Stomach smooth muscle (tissue), 2 donors: Measurements from ENCODE around the gene KRTAP4-2.
"Not testable (repeated sequence)": the region's sequence is repeated elsewhere in the genome, so short reads cannot be mapped to it uniquely, and the experiment has no call there.

Experiments used
- H3K27ac ChIP-seq: one replicate; pipeline ENCODE4 v1.7.0; 2013; ENCODE audit warnings: mild to moderate bottlenecking, low read length, inconsistent platforms
- H3K27me3 ChIP-seq, 2 donors: one replicate each; pipeline ENCODE4 v1.7.0; 2013; ENCODE audit warnings: low read length in 2 of 2; ENCODE audit not compliant: insufficient read depth in 2 of 2, control insufficient read depth in 1 of 2
- H3K36me3 ChIP-seq, 2 donors: one replicate each; pipeline ENCODE4 v1.7.0; 2013; ENCODE audit warnings: low read length in 2 of 2; ENCODE audit not compliant: control insufficient read depth in 2 of 2, insufficient read depth in 2 of 2
- H3K4me1 ChIP-seq: one replicate; pipeline ENCODE4 v1.7.0; 2013; ENCODE audit warnings: low read length; ENCODE audit not compliant: control insufficient read depth, insufficient read depth
- H3K4me3 ChIP-seq, 2 donors: one replicate each; pipeline ENCODE4 v1.7.0; 2013; ENCODE audit warnings: low read length in 2 of 2
- H3K9ac ChIP-seq, 2 donors: one replicate each; pipeline ENCODE4 v1.7.0; 2013; ENCODE audit warnings: low read length in 2 of 2, mild to moderate bottlenecking in 1 of 2
- H3K9me3 ChIP-seq, 2 donors: one replicate each; pipeline ENCODE4 v1.7.0; 2013; ENCODE audit warnings: low read length in 2 of 2; ENCODE audit not compliant: control insufficient read depth in 2 of 2
- donor health status: healthy.
- donor health status: Pancreatic carcinoma.

The KRTAP4-2 gene

DNA sequence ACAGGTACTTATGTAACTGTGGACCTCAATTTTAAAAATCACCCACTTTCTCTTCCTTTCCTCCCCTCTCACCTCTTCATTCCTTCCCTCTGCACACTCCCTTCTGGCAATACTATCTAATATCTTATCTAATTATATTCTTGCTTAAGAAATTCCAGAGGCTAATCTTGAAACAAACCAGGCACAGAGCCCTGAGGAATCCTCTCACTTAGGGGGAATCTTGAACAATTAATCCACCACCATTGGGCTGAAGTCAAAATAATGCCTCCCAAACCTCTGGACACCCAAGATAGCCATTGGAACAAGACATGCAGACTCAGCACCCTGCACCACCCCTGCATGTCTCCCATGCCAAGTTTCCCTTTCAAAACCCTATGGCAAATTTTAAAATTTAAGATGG lies 36.7 kb downstream of the KRTAP4-2 start:
- Histone ChIP-seq H3K27me3 (peaks cover 0 to 3% of the 10 kb centered on the region in 2 donors), H3K27ac (no peak overlapping the region), H3K9me3 (peaks cover 4 to 13% of the 10 kb centered on the region in 2 donors), H3K4me1 (no peaks in the 10 kb centered on the region), H3K9ac (no peak overlapping the region), H3K36me3 (no peaks in the 10 kb centered on the region), H3K4me3 (no peak overlapping the region)

DNA sequence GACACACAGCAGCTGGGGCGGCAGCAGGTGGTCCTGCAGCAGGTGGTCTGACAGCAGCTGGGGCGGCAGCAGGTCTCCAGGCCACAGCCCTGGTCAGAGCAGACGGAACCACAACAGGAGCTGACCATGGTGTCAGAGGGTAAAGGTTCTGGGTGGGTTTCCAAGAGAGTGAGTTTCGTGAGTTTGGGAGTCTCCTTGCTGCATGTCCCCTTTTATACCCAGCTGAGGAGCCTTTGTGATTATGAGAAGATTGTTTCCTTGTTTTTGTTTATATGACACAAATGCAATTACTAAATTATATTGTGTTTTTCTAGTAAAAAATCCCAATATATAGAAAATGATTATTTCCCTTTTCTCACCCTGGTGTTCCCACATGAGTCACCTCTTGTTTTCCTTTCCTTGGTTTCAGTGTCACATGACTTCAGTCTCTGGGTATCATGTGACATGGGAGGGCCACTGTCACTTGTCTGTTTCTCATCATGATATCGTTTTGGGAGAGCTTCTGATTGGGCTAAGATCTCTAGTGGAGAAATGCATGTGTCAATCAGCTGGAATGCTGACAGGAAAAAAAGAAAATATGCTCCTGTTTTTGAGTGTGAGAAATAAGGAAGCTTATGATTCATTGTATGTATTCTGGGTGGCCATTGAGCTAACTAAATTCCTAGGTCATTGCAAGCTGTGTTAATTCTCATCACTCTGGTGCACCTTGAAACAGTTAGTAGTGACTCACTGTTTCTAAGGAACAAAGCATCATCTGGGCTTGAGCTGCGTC lies 37.5 kb downstream of the KRTAP4-2 start, which contains the start of gene KRTAP4-6:
Gene KRTAP4-6, minus strand, starts transcription at position 185 of the 772 bp plus-strand sequence. Its CDS starts 57 bp downstream, at position 128.
- H3K27me3 ChIP-seq: peaks cover 0 to 3% of the 10 kb centered on the region in 2 donors
- H3K27ac ChIP-seq: no peak within 1 kb of the TSS
- no peak within 1 kb of the TSS for H3K4me3 ChIP-seq
- no peaks in the 10 kb centered on the region for H3K4me1 ChIP-seq
- no peak within 1 kb of the TSS for H3K9ac ChIP-seq
- no peaks in the 10 kb centered on the region for H3K36me3 ChIP-seq
- H3K9me3 ChIP-seq: peaks cover 4 to 13% of the 10 kb centered on the region in 2 donors

DNA sequence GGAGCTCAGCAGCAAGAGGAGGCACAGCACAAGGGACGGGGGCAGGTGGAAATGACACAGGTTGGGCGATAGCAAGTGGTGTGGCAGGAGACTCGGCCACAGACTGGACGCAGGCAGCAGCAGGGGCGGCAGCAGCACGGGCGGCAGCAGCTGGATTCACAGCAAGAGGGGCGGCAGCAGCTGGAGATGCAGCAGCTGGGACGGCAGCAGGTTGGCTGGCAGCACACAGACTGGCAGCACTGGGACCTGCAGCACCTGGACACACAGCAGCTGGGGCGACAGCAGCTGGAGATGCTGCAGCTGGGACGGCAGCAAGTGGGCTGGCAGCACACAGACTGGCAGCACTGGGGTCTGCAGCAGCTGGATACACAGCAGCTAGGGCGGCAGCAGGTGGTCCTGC lies 38.2 kb downstream of the KRTAP4-2 start:
- peaks cover 4 to 13% of the 10 kb centered on the region in 2 donors for H3K9me3 ChIP-seq
- H3K4me3 ChIP-seq, H3K27ac ChIP-seq, H3K4me1 ChIP-seq, H3K27me3 ChIP-seq, H3K36me3 ChIP-seq, H3K9ac ChIP-seq: not testable (repeated sequence)

DNA sequence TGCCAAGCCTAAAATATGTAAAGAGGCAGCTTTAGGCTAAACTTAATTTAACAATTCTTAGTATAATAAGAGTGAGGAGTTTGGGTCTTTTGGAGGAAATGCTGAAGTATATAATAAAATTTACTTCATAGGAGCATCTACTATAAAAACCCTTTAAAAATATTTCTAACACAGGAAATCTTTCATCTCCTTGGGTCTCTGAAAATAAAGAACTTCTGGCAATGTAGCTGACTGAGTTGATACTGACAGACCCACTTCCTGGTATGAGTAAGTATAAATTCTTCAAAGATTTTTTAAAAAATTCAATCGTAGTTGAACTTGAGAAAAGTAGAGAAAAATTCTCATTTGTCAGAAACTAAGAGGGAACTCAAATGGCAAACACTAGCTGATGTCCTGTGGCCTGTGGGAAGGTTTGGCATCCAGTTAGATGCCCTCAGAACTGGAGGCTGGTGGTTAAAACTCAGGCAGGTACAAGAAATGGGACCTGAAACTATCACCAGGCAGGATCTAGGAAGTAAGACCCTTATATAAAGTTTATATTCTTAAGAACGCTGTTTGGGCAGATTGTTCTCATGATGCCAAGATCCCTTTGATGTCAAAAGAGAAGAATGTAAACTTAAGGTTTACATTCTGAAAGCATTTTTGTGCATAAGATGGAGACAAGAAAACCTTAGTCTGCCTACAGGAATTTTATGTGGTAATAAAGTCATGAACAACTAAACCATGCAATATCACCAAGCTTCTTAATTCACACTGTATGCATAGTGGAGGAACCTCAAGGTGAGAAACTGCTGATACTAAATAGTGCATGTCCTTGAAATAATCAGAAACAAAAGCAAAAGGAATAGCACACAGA lies 43.9 kb downstream of the KRTAP4-2 start:
- H3K4me3 ChIP-seq: no peak overlapping the region
- no peak overlapping the region for H3K27ac ChIP-seq
- H3K4me1 ChIP-seq: no peaks in the 10 kb centered on the region
- no peak overlapping the region for H3K9ac ChIP-seq
- H3K27me3 ChIP-seq: no peaks in the 10 kb centered on the region
- no peaks in the 10 kb centered on the region for H3K9me3 ChIP-seq
- no peaks in the 10 kb centered on the region for H3K36me3 ChIP-seq

DNA sequence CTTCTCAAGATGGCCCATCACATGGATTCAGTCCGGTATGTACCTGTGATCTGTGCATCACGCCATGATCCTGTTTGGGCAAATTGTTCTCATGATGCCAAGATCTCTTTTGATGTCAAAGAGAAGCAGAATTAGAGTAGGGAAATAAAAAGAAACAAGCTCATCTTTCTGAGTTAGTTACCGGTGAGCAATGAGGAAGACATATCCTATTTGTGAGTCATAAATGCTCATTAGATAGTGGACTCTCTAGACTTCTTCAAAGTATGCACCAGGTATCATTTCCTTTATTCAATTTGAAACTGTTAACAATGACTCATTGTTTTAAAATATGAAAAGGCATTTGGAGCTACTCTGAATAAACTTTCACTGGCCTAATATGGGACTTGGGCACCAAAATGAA lies 46.0 kb downstream of the KRTAP4-2 start:
- Histone ChIP-seq H3K9ac (no peak overlapping the region), H3K4me3 (no peak overlapping the region), H3K36me3 (no peaks in the 10 kb centered on the region), H3K27ac (no peak overlapping the region), H3K27me3 (no peaks in the 10 kb centered on the region), H3K4me1 (no peaks in the 10 kb centered on the region), H3K9me3 (no peaks in the 10 kb centered on the region)
